Nephron progenitor cell (in vitro differentiated cells): Measurements from ENCODE around the gene LASP1.

Source experiments
- DNase-seq: peaks from one replicate; pipeline ENCODE4 v3.0.0; 2021
- H3K27ac Mint-ChIP-seq: 2 replicates; pipeline ENCODE4 v1.8.0; 2021; ENCODE audit warnings: mild to moderate bottlenecking, moderate library complexity, mixed read lengths
- H3K27me3 Mint-ChIP-seq: 2 replicates; pipeline ENCODE4 v1.8.0; 2021; ENCODE audit warnings: mild to moderate bottlenecking, low read depth, mixed read lengths; ENCODE audit not compliant: poor library complexity
- H3K36me3 Mint-ChIP-seq: 2 replicates; pipeline ENCODE4 v1.8.0; 2021; ENCODE audit warnings: low read depth, mixed read lengths
- H3K4me1 Mint-ChIP-seq: 2 replicates; pipeline ENCODE4 v1.8.0; 2021; ENCODE audit warnings: mixed read lengths
- H3K4me3 Mint-ChIP-seq: 2 replicates; pipeline ENCODE4 v1.8.0; 2021; ENCODE audit warnings: mild to moderate bottlenecking, moderate library complexity, mixed read lengths
- H3K9me3 Mint-ChIP-seq: 2 replicates; pipeline ENCODE4 v1.8.0; 2021; ENCODE audit warnings: mild to moderate bottlenecking, moderate library complexity, mixed read lengths
- TF ChIP-seq, protein P1 (sequence below): fragments of 200-600 bp; sonication (generic); IDR thresholded peaks from 2 replicates; pipeline ENCODE4 v1.5.0; 2021; ENCODE audit warnings: antibody characterized with exemption

LASP1 gene

DNA sequence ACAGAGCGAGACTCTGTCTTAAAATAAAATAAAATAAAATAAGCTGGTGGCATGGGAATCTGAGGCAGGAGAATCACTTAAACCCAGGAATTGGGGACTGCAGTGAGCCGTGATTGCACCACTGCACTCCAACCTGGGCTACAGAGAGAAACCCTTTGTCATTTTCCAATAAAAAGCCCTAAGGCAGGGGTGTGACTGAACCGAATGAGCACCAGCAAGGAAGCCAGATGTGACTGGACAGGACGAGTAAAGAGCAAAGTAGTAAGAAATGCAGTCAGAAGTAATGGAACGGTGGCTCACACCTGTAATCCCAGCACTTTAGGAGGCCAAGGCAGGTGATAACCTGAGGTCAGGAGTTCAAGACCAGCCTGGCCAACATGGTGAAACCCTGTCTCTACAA is 12.6 kb upstream of the LASP1 start:
- DNase-seq: no peak
- Mint-ChIP-seq H3K4me3 (no peak overlapping the region), H3K27ac (no peak overlapping the region), H3K27me3 (peaks cover 12% of the 10 kb centered on the region), H3K9me3 (no peaks in the 10 kb centered on the region), H3K4me1 (peaks cover 17% of the 10 kb centered on the region), H3K36me3 (peaks cover 13% of the 10 kb centered on the region)
- TF ChIP-seq, protein P1, sequence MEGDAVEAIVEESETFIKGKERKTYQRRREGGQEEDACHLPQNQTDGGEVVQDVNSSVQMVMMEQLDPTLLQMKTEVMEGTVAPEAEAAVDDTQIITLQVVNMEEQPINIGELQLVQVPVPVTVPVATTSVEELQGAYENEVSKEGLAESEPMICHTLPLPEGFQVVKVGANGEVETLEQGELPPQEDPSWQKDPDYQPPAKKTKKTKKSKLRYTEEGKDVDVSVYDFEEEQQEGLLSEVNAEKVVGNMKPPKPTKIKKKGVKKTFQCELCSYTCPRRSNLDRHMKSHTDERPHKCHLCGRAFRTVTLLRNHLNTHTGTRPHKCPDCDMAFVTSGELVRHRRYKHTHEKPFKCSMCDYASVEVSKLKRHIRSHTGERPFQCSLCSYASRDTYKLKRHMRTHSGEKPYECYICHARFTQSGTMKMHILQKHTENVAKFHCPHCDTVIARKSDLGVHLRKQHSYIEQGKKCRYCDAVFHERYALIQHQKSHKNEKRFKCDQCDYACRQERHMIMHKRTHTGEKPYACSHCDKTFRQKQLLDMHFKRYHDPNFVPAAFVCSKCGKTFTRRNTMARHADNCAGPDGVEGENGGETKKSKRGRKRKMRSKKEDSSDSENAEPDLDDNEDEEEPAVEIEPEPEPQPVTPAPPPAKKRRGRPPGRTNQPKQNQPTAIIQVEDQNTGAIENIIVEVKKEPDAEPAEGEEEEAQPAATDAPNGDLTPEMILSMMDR: no peak

DNA sequence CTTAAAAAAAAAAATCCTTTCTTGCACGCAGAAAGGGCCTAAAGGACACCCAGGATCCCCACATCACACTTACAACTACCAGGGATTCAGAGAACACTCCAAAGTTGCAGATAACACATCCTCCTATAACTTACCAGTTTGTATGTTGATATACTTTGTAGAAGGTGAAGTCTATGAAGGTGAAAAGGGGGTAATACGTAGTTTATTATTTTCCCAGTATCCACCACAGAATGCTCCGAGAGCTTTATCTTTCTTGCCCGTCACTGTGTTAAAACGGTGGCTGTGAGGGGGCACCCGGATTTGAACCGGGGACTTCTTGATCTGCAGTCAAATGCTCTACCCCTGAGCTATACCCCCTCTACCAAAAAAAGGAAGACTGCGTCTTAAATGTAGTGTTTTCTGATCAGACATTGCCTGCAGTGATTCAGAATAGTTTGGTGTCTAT is 8.4 kb upstream of the LASP1 start:
- TF ChIP-seq, protein P1: no peak
- Mint-ChIP-seq H3K4me1 (peaks cover 5% of the 10 kb centered on the region), H3K36me3 (no peaks in the 10 kb centered on the region), H3K27me3 (peaks cover 25% of the 10 kb centered on the region), H3K9me3 (no peaks in the 10 kb centered on the region), H3K4me3 (no peak overlapping the region), H3K27ac (no peak overlapping the region)
- DNase-seq: no peak

GRCh38 chr17:38864636-38865398 is 5.0 kb upstream of the LASP1 start:
- Mint-ChIP-seq H3K4me1 (peaks cover 19% of the 10 kb centered on the region), H3K4me3 (no peak overlapping the region), H3K27me3 (peaks cover 25% of the 10 kb centered on the region), H3K36me3 (no peaks in the 10 kb centered on the region), H3K27ac (no peak overlapping the region), H3K9me3 (no peaks in the 10 kb centered on the region)
- DNase-seq: no peak
- TF ChIP-seq, protein P1: peak; percentile 22

GRCh38 chr17:38867179-38867967 is 2.5 kb upstream of the LASP1 start:
- no peaks in the 10 kb centered on the region for H3K9me3 Mint-ChIP-seq
- peaks cover 29% of the 10 kb centered on the region for H3K4me1 Mint-ChIP-seq
- no peaks in the 10 kb centered on the region for H3K36me3 Mint-ChIP-seq
- peak overlapping the region; percentile 98 for H3K4me3 Mint-ChIP-seq
- TF ChIP-seq, protein P1: peak; percentile 36
- peak; percentile 75 for DNase-seq
- H3K27ac Mint-ChIP-seq: peak overlapping the region; percentile 54
- peaks cover 25% of the 10 kb centered on the region for H3K27me3 Mint-ChIP-seq

DNA sequence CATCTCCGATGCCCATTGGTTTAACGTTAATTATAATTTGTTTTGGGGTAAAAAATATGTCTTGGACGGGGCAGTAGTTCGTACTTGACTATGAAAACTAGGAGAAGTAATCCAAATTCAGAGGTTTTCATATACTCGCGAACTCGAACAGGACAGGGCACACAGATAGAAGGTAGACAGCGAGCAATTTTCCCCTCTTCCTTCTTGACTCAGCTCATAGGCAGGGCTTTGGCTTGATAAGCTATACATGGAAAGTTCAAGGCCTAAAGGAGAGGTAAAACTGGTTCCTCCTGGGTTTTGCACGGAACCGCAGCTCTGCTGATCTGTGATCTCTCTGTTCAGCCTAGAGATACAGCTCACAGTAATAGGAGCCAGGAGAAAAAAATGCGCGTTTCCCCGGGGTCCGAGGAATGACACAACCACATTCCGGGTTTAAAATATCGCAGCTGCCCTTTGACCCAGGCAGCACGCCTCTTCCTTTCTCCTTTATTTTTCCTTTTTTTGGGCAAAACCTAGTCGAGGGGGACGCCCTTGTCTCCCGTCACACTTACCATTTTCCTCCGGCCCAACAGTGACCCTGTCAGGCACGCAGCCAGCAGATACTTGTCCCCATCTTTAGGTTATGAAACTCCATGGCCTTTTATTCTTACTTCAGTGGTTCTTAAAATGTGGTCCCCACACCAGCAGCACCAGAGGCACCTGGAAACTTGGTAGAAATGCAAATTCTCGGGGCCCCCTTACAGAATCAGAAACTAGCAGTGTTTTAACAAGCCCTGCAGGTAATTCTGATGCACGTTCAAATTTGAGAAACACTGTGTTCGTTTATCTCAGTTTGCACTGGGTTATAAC is 1.7 kb upstream of the LASP1 start:
- H3K4me3 Mint-ChIP-seq: peak overlapping the region; percentile 98
- H3K4me1 Mint-ChIP-seq: peaks cover 31% of the 10 kb centered on the region
- H3K27me3 Mint-ChIP-seq: peaks cover 23% of the 10 kb centered on the region
- no peaks in the 10 kb centered on the region for H3K9me3 Mint-ChIP-seq
- H3K36me3 Mint-ChIP-seq: no peaks in the 10 kb centered on the region
- peak; percentile 60 for DNase-seq
- H3K27ac Mint-ChIP-seq: peak overlapping the region; percentile 100
- TF ChIP-seq, protein P1: no peak
